CD4-positive, alpha-beta T cell (primary cell): ENCODE measurements around the gene APOBEC3G. TPM values are rescaled to one million over a fixed set of nuclear protein-coding genes. Genes with fewer than 3 reads are reported as not detected.

Experiments
- ATAC-seq: fragments of 200-7000 bp; cut with Tn5 transposase; one replicate; pipeline ENCODE4 v1.10.0; 2022; ENCODE audit warnings: mild to moderate bottlenecking; ENCODE audit not compliant: poor library complexity
- CTCF ChIA-PET: fragments of 350-600 bp; sonication (Branson Sonifier 250); formaldehyde crosslinking; loops from one replicate; lab custom pipeline; 2021; ENCODE audit warnings: antibody characterized with exemption, inconsistent platforms; lab: Charles Lee
- POLR2A ChIA-PET: fragments of 350-600 bp; sonication (Branson Sonifier 250); formaldehyde crosslinking; loops from one replicate; lab custom pipeline; 2021; ENCODE audit warnings: antibody characterized with exemption, inconsistent platforms; lab: Charles Lee
- DNase-seq, 14 experiments: peaks; one replicate each; pipeline ENCODE4 v3.0.0-alpha.2; 2013 to 2020; ENCODE audit warnings: mixed read lengths in 2 of 14
- H3K27ac ChIP-seq, 2 donors: one replicate each; pipeline versions ENCODE4 v1.5.1 to v1.7.0; 2013; ENCODE audit warnings: low read length in 2 of 2, low read depth in 1 of 2, mild to moderate bottlenecking in 1 of 2
- H3K27me3 ChIP-seq, 2 experiments: 1 replicate in 1 of 2; 2 replicates in 1 of 2; pipeline versions ENCODE4 v1.6.1 to v1.7.0; 2013; ENCODE audit warnings: low read length in 2 of 2, control low read depth in 1 of 2, mild to moderate bottlenecking in 1 of 2, moderate library complexity in 1 of 2; ENCODE audit not compliant: insufficient read depth in 2 of 2, control insufficient read depth in 1 of 2
- H3K36me3 ChIP-seq: one replicate; pipeline ENCODE4 v1.6.1; 2013; ENCODE audit warnings: low read length, control low read depth; ENCODE audit not compliant: insufficient read depth
- H3K4me1 ChIP-seq: one replicate; pipeline ENCODE4 v1.6.1; 2013; ENCODE audit warnings: low read length, control low read depth; ENCODE audit not compliant: insufficient read depth
- H3K4me3 ChIP-seq: one replicate; pipeline ENCODE4 v1.5.1; 2013; ENCODE audit warnings: mild to moderate bottlenecking, low read length, moderate library complexity
- H3K9me3 ChIP-seq, 2 experiments: 1 replicate in 1 of 2; 2 replicates in 1 of 2; pipeline versions ENCODE4 v1.6.1 to v1.7.0; 2013; ENCODE audit warnings: low read length in 2 of 2, mild to moderate bottlenecking in 2 of 2, control low read depth in 1 of 2, moderate library complexity in 1 of 2; ENCODE audit not compliant: control insufficient read depth in 1 of 2, insufficient read depth in 1 of 2
- H3K27ac Mint-ChIP-seq: one replicate; pipeline ENCODE4 v1.8.0; 2020; ENCODE audit warnings: mixed read lengths
- H3K27me3 Mint-ChIP-seq: one replicate; pipeline ENCODE4 v1.8.0; 2021; ENCODE audit warnings: mixed read lengths
- H3K36me3 Mint-ChIP-seq: one replicate; pipeline ENCODE4 v1.8.0; 2021; ENCODE audit warnings: low read depth, mixed read lengths
- H3K4me1 Mint-ChIP-seq: one replicate; pipeline ENCODE4 v1.8.0; 2021; ENCODE audit warnings: low read depth, mixed read lengths
- H3K4me3 Mint-ChIP-seq: one replicate; pipeline ENCODE4 v1.8.0; 2020; ENCODE audit warnings: mild to moderate bottlenecking, mixed read lengths
- H3K9me3 Mint-ChIP-seq: one replicate; pipeline ENCODE4 v1.8.0; 2020; ENCODE audit warnings: mixed read lengths
- intact Hi-C, 2 experiments: fragments of 100-400 bp; cut with DNase I in 1 of 2; cut with micrococcal nuclease in 1 of 2; formaldehyde crosslinking; loops; one replicate each; pipeline versions ENCODE4 v1.15.1 to v1.9.0; 2023 to 2025; cut with DNase I, micrococcal nuclease
- total RNA-seq, 174 experiments: library from RNA in 2 of 174; stranded (reverse) in 2 of 174; gene quantifications; one replicate each; pipeline ENCODE4 v1.2.3 and lab custom pipeline; 2021 to 2026
- TF ChIP-seq, protein P1 (sequence below): fragments of 200-600 bp; IDR thresholded peaks from one replicate; pipeline ENCODE4 v1.8.0; 2022; ENCODE audit warnings: antibody characterized with exemption, mild to moderate bottlenecking

The APOBEC3G gene
- total RNA-seq, 2 experiments from 2014 or later: 18.8 to 20.6 TPM

DNA sequence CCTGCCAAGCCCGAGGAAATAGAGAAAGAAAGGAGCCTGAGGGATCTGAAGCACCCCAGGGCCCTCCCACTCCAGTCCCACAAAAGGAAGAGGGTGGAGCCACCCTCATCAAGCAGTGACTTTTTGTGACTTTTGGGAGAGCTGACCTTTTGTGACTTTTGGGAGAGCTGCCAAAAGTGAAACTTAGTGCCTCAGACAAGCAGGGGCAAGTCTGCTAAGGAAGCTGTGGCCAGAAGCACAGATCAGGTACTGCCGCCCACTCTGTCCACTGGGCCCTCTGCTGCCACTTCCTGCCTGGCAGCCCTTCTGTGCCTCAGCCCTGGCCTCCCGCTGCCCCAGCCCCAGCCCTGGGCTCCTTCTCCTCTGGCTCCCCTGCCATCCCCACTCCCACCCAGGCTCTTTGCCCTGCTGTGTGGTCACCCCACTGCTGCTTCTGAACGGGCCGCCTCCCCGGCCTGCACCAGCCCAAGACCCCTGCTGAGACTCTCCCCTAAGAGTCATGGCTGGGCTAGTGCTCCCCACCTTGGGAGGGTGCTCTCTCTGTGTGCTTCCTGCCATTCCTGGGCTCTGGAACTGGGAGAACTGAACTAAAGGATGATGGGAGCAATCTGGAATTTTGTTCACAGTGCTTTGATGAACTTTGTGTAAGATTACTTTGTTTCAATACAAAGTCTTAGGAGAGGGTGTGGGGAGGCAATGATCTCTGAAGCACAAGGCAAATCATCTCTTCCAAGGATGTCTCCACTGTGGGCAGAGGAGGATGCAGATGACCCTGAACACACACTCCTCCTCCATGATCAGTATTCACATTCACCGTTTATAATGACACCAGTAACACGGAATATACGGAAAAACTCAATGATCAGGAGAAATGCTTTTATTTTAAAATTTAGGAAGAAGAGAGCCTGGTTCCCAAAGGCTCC lies 20.3 kb downstream of the APOBEC3G start, which contains the start of gene APOBEC3H:
APOBEC3H (plus strand) TSS at position 147 of the 923 bp plus-strand sequence. CDS start 3,035 bp downstream, outside the sequence.
- Histone ChIP-seq H3K4me3 (peak within 1 kb of the TSS; percentile 10), H3K4me1 (peaks cover 82% of the 10 kb centered on the region), H3K27ac (peak within 1 kb of the TSS; percentile 21 to 75), H3K36me3 (no peaks in the 10 kb centered on the region), H3K9me3 (no peaks in the 10 kb centered on the region), H3K27me3 (no peaks in the 10 kb centered on the region)
- TF ChIP-seq, protein P1, sequence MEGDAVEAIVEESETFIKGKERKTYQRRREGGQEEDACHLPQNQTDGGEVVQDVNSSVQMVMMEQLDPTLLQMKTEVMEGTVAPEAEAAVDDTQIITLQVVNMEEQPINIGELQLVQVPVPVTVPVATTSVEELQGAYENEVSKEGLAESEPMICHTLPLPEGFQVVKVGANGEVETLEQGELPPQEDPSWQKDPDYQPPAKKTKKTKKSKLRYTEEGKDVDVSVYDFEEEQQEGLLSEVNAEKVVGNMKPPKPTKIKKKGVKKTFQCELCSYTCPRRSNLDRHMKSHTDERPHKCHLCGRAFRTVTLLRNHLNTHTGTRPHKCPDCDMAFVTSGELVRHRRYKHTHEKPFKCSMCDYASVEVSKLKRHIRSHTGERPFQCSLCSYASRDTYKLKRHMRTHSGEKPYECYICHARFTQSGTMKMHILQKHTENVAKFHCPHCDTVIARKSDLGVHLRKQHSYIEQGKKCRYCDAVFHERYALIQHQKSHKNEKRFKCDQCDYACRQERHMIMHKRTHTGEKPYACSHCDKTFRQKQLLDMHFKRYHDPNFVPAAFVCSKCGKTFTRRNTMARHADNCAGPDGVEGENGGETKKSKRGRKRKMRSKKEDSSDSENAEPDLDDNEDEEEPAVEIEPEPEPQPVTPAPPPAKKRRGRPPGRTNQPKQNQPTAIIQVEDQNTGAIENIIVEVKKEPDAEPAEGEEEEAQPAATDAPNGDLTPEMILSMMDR: no peak
- CTCF ChIA-PET: interaction anchor here (1.1 kb wide), 1 partner anchor 94 kb away, joined by 3 read pairs; no protein-coding TSS in a partner anchor
- Mint-ChIP-seq H3K36me3 (no peaks in the 10 kb centered on the region), H3K9me3 (no peaks in the 10 kb centered on the region), H3K4me3 (peak within 1 kb of the TSS; percentile 47), H3K27ac (peak within 1 kb of the TSS; percentile 99), H3K4me1 (peaks cover 66% of the 10 kb centered on the region), H3K27me3 (no peaks in the 10 kb centered on the region)
- POLR2A ChIA-PET: no interaction called here
- intact Hi-C loops: no loop called here
- no peak for ATAC-seq
- peak in 6 of 14 experiments; percentile 8 to 80 (median 55) for DNase-seq

DNA sequence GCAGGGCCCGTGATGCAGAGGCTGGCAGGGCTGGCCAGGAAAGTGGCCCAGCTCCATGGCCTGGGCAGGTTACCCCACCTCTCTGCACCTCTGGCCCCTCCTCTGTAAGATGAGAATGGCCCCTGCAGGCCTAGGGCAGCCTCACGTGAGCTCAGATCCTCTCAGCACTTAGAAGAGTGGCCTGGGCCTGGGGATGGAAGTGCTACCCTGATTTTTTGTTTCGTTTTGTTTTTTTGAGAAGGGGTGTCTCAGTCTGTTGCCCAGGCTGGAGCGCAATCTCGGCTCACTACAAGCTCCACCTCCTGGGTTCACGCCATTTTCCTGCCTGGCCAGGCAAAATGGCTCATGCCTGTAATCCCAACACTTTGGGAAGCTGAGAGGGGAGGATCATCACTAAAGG lies 21.0 kb downstream of the APOBEC3G start:
- Histone ChIP-seq H3K9me3 (no peaks in the 10 kb centered on the region), H3K4me1 (peaks cover 75% of the 10 kb centered on the region), H3K27me3 (no peaks in the 10 kb centered on the region), H3K36me3 (no peaks in the 10 kb centered on the region), H3K4me3 (no peak overlapping the region), H3K27ac (peak overlapping the region; percentile 21 to 73)
- peaks cover 60% of the 10 kb centered on the region for H3K4me1 Mint-ChIP-seq
- TF ChIP-seq, protein P1: no peak
- intact Hi-C loops: no loop called here
- POLR2A ChIA-PET: no interaction called here
- peak in 2 of 14 experiments; percentile 37 to 40 for DNase-seq
- no peak overlapping the region for H3K4me3 Mint-ChIP-seq
- H3K27ac Mint-ChIP-seq: peak overlapping the region; percentile 99
- no peaks in the 10 kb centered on the region for H3K9me3 Mint-ChIP-seq
- no peaks in the 10 kb centered on the region for H3K27me3 Mint-ChIP-seq
- H3K36me3 Mint-ChIP-seq: no peaks in the 10 kb centered on the region
- no peak for ATAC-seq
- CTCF ChIA-PET: interaction anchor here (1.1 kb wide), 1 partner anchor 95 kb away, joined by 3 read pairs; no protein-coding TSS in a partner anchor

DNA sequence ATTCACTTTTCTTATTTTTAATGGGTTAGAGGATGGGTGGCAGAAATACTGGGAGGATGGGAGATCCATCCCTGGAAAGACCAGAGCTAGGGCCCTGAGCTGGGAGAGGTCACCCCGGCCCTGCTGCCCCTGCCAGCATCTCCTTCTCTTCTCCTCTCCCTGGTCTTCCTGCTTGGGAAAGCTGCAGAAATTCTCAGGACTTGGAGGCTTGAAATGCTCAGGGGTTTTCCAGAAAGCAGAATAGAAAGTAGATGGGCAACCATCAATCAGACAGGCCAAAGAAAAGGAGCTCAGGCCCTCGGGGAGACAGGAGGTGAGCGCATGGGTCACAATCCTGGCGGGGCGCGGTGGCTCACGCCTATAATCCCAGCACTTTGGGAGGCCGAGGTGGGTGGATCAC lies 21.5 kb downstream of the APOBEC3G start:
- ChIA-PET CTCF (interaction anchor here (1.1 kb wide), 1 partner anchor 95 kb away, joined by 3 read pairs; no protein-coding TSS in a partner anchor), POLR2A (no interaction called here)
- H3K27me3 Mint-ChIP-seq: no peaks in the 10 kb centered on the region
- no peaks in the 10 kb centered on the region for H3K9me3 ChIP-seq
- no peaks in the 10 kb centered on the region for H3K36me3 ChIP-seq
- peak overlapping the region; percentile 99 for H3K27ac Mint-ChIP-seq
- peak overlapping the region; percentile 48 to 73 for H3K27ac ChIP-seq
- no peak overlapping the region for H3K4me3 ChIP-seq
- TF ChIP-seq, protein P1: no peak
- H3K27me3 ChIP-seq: no peaks in the 10 kb centered on the region
- no peak for ATAC-seq
- peak overlapping the region; percentile 4 for H3K4me3 Mint-ChIP-seq
- DNase-seq: peak in 1 of 14 experiments; percentile 15
- no peaks in the 10 kb centered on the region for H3K36me3 Mint-ChIP-seq
- H3K4me1 Mint-ChIP-seq: peaks cover 62% of the 10 kb centered on the region
- no peaks in the 10 kb centered on the region for H3K9me3 Mint-ChIP-seq
- H3K4me1 ChIP-seq: peaks cover 72% of the 10 kb centered on the region
- intact Hi-C loops: no loop called here
